Neural cell (in vitro differentiated cells): ENCODE measurements around the gene MT3.

Experiments used
- CTCF ChIP-seq: fragments of 450-650 bp; IDR thresholded peaks from 2 replicates; pipeline ENCODE4 v1.5.1; 2014; ENCODE audit warnings: antibody characterized with exemption, mild to moderate bottlenecking, moderate library complexity; ENCODE audit not compliant: poor library complexity, severe bottlenecking
- EP300 ChIP-seq: fragments of 450-650 bp; conservative IDR thresholded peaks from 2 replicates; pipeline ENCODE4 v1.6.1; 2014; ENCODE audit warnings: antibody characterized with exemption, mild to moderate bottlenecking, moderate library complexity; ENCODE audit not compliant: poor library complexity, severe bottlenecking
- EZH2 ChIP-seq: fragments of 200-600, 300-800 bp; shearing (Covaris generic), sonication (generic); IDR thresholded peaks from 2 replicates; pipeline ENCODE4 v1.6.1; 2014; ENCODE audit warnings: antibody characterized with exemption, low read length, borderline replicate concordance, mild to moderate bottlenecking; ENCODE audit not compliant: insufficient read depth, poor library complexity, severe bottlenecking
- SMC3 ChIP-seq: fragments of 450-650 bp; conservative IDR thresholded peaks from 2 replicates; pipeline ENCODE4 v1.6.1; 2014; ENCODE audit warnings: antibody characterized with exemption, mild to moderate bottlenecking, moderate library complexity; ENCODE audit not compliant: poor library complexity
- TAF1 ChIP-seq: IDR thresholded peaks from 2 replicates; pipeline ENCODE4 v1.6.1; 2012; ENCODE audit warnings: low read depth

DNA sequence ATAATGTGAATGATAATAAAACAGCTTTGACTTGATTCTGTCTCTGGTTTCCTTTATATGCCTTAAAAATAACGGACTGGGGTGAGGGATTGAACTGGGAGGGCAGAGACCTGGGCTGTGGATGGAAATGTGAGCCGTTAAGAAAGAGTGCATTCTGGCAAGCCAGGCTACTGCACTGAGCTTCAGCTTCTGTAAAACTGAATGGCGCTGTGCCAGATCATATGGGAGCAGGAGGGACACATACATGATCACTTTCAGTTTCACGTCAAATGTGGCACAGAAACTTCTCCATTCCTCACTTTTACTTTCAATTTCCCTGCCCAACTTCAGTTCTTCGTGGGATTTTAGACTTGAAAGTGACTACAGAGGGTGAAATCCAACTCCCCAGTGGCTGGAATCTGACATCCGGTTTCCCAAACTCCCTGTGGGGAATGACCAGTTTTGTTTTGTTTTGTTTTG lies 20.2 kb downstream of the MT3 start:
- TF ChIP-seq CTCF (no peak), EZH2 (no peak), EP300 (no peak), SMC3 (no peak), TAF1 (no peak)
